ENCODE measurements around the gene ECT2L. TPM values are rescaled to one million over a fixed set of nuclear protein-coding genes. Genes with fewer than 3 reads are reported as not detected.

The ECT2L gene
- total RNA-seq, 6 experiments from 2014 or later: not detected

- WGBS (ENCODE audit: insufficient coverage, low coverage, low lambda C conversion rate, missing lambda C conversion rate): 71% methylated on average over 1 of the region's 1 CpG
- Histone ChIP-seq H3K4me1 (no peaks in the 10 kb centered on the region), H3K36me3 (peaks cover 0 to 68% (median 27%) of the 10 kb centered on the region in 4 donors), H3K4me3 (no peak overlapping the region), H3K9me3 (no peaks in the 10 kb centered on the region), H3K27ac (no peak overlapping the region), H3K27me3 (no peaks in the 10 kb centered on the region)
- intact Hi-C loops (cut with DNase I): no loop called here
- DNase-seq (no peak), ATAC-seq (no peak)
- no peak for TF ChIP-seq CTCF (IDR thresholded peaks at IDR 0.05)
Observed at GRCh38 chr6:138914701-138915100, 118.8 kb downstream of the ECT2L start.

GRCh38 chr6:138920906-138921305 is 125.0 kb downstream of the ECT2L start:
- ATAC-seq: no peak
- no peak for DNase-seq
- intact Hi-C loops (cut with DNase I): no loop called here
- H3K27ac ChIP-seq: no peak overlapping the region
- WGBS (ENCODE audit: insufficient coverage, low coverage, low lambda C conversion rate, missing lambda C conversion rate): 70% methylated on average over 3 of the region's 3 CpGs
- H3K9me3 ChIP-seq: no peaks in the 10 kb centered on the region
- H3K4me1 ChIP-seq: no peaks in the 10 kb centered on the region
- H3K27me3 ChIP-seq: no peaks in the 10 kb centered on the region
- no peak overlapping the region for H3K4me3 ChIP-seq
- H3K36me3 ChIP-seq: peaks cover 0 to 29% (median 13%) of the 10 kb centered on the region in 4 donors
- no peak for TF ChIP-seq CTCF (IDR thresholded peaks at IDR 0.05)
- TF ChIP-seq POLR2A (IDR thresholded peaks at IDR 0.05): no peak

- peaks cover 0 to 33% (median 12%) of the 10 kb centered on the region in 4 donors for H3K36me3 ChIP-seq
- H3K27me3 ChIP-seq: no peaks in the 10 kb centered on the region
- no peak for DNase-seq
- no peaks in the 10 kb centered on the region for H3K9me3 ChIP-seq
- no peak for ATAC-seq
- H3K4me3 ChIP-seq: no peak overlapping the region
- H3K27ac ChIP-seq: no peak overlapping the region
- intact Hi-C loops (cut with DNase I): no loop called here
- no peaks in the 10 kb centered on the region for H3K4me1 ChIP-seq
- TF ChIP-seq CTCF (IDR thresholded peaks at IDR 0.05) (no peak), POLR2A (IDR thresholded peaks at IDR 0.05) (no peak)
Observed at GRCh38 chr6:138923561-138923960, 127.7 kb downstream of the ECT2L start.

GRCh38 chr6:138925806-138926205 is 129.9 kb downstream of the ECT2L start:
- no peak for DNase-seq
- TF ChIP-seq CTCF (IDR thresholded peaks at IDR 0.05) (no peak), POLR2A (IDR thresholded peaks at IDR 0.05) (no peak)
- WGBS (ENCODE audit: insufficient coverage, low coverage, low lambda C conversion rate, missing lambda C conversion rate): 95% methylated on average over 2 of the region's 2 CpGs
- Histone ChIP-seq H3K4me1 (no peaks in the 10 kb centered on the region), H3K27ac (no peak overlapping the region), H3K4me3 (no peak overlapping the region), H3K9me3 (no peaks in the 10 kb centered on the region), H3K36me3 (peaks cover 0 to 28% (median 7%) of the 10 kb centered on the region in 4 donors), H3K27me3 (no peaks in the 10 kb centered on the region)
- no peak for ATAC-seq
- intact Hi-C loops (cut with DNase I): no loop called here

- Histone ChIP-seq H3K27ac (no peak overlapping the region), H3K9me3 (no peaks in the 10 kb centered on the region), H3K36me3 (peaks cover 0 to 23% (median 6%) of the 10 kb centered on the region in 4 donors), H3K4me1 (no peaks in the 10 kb centered on the region), H3K4me3 (no peak overlapping the region), H3K27me3 (no peaks in the 10 kb centered on the region)
- DNase-seq: no peak
- intact Hi-C loops (cut with DNase I): no loop called here
- 93% methylated on average over 3 of the region's 3 CpGs for WGBS (ENCODE audit: insufficient coverage, low coverage, low lambda C conversion rate, missing lambda C conversion rate)
- TF ChIP-seq CTCF (IDR thresholded peaks at IDR 0.05) (no peak), POLR2A (IDR thresholded peaks at IDR 0.05) (no peak)
- no peak for ATAC-seq
Observed at GRCh38 chr6:138926579-138926978, 130.7 kb downstream of the ECT2L start.
